Measurements from ENCODE around the gene PYHIN1. TPM values are rescaled to one million over a fixed set of nuclear protein-coding genes. Genes with fewer than 3 reads are reported as not detected.

PYHIN1 gene
- total RNA-seq, 1 experiment from 2014 or later, result 0.44 TPM

DNA sequence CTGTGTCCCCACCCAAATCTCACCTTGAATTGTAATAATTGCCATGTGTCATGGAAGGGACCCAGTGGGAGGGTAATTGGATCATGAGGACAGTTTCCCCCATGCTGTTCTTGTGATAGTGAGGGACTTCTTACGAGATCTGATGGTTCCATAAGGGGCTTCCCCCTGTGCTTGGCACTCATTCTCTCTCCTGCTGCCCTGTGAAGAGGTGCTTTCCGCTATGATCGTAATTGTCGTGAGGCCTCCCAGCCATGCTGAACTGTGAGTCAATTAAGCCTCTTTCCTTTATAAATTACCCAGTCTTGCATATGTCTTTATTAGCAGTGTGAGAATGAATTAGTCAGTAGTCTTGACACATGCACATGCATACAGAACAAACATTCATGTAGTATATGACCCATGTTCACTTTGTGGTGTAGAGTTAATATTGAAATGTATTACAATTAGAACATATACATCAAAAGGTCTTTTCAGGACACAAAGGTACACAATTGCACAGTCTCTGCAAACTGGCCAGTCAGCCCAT lies 61.5 kb downstream of the PYHIN1 start:
- TF ChIP-seq, protein P1, sequence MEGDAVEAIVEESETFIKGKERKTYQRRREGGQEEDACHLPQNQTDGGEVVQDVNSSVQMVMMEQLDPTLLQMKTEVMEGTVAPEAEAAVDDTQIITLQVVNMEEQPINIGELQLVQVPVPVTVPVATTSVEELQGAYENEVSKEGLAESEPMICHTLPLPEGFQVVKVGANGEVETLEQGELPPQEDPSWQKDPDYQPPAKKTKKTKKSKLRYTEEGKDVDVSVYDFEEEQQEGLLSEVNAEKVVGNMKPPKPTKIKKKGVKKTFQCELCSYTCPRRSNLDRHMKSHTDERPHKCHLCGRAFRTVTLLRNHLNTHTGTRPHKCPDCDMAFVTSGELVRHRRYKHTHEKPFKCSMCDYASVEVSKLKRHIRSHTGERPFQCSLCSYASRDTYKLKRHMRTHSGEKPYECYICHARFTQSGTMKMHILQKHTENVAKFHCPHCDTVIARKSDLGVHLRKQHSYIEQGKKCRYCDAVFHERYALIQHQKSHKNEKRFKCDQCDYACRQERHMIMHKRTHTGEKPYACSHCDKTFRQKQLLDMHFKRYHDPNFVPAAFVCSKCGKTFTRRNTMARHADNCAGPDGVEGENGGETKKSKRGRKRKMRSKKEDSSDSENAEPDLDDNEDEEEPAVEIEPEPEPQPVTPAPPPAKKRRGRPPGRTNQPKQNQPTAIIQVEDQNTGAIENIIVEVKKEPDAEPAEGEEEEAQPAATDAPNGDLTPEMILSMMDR (IDR thresholded peaks at IDR 0.05; ENCODE audit: unreplicated experiment), result no peak
- intact Hi-C loops (cut with micrococcal nuclease), result no loop called here
- no peak overlapping the region for H3K27ac Mint-ChIP-seq (ENCODE audit: low read depth, unreplicated experiment)
- no peaks in the 10 kb centered on the region for H3K36me3 Mint-ChIP-seq (ENCODE audit: insufficient read depth, unreplicated experiment)
- peaks cover 7% of the 10 kb centered on the region for H3K9me3 Mint-ChIP-seq (ENCODE audit: unreplicated experiment)
- DNase-seq (ENCODE audit: unreplicated experiment), result no peak
- peaks cover 25% of the 10 kb centered on the region for H3K27me3 Mint-ChIP-seq (ENCODE audit: insufficient read depth, unreplicated experiment)
- BruUV-seq (replicated peaks), result no TSS peak
- H3K4me3 Mint-ChIP-seq (ENCODE audit: unreplicated experiment), result no peak overlapping the region
- POLR2A ChIA-PET, result no interaction called here
- no peaks in the 10 kb centered on the region for H3K4me1 Mint-ChIP-seq (ENCODE audit: insufficient read depth, unreplicated experiment)
- CTCF ChIA-PET, result interaction anchor here (0.6 to 0.9 kb wide), 2 partner anchors 112 to 791 kb away, joined by 3 read pairs; no protein-coding TSS in a partner anchor

DNA sequence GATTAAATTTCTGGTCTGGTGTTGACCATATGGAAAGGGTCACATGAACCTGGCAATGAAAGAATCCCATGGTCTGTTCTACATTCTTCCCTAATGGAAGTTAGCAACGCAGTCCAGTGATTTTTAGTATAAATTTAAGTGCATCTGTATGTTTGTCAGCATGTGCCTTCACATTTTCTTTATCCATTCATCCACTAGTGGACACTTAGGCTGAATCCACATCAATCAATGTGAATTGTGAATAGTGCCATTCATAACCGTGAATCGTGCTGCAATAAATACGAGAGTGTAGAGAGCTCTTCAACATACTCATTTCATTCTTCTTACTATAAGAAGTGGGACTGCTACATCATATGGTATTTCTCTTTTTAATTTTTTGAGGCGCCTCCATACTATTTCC lies 65.6 kb downstream of the PYHIN1 start:
- H3K27me3 Mint-ChIP-seq (ENCODE audit: insufficient read depth, unreplicated experiment), result no peaks in the 10 kb centered on the region
- no TSS peak for BruUV-seq (replicated peaks)
- no peak overlapping the region for H3K4me3 Mint-ChIP-seq (ENCODE audit: unreplicated experiment)
- ChIA-PET POLR2A (no interaction called here), CTCF (interaction anchor here (0.5 to 2.7 kb wide), 8 partner anchors 39 to 793 kb away, joined by 3 to 32 read pairs (median 3); no protein-coding TSS in a partner anchor)
- H3K36me3 Mint-ChIP-seq (ENCODE audit: insufficient read depth, unreplicated experiment), result no peaks in the 10 kb centered on the region
- H3K27ac Mint-ChIP-seq (ENCODE audit: low read depth, unreplicated experiment), result no peak overlapping the region
- DNase-seq (ENCODE audit: unreplicated experiment), result no peak
- intact Hi-C loops (cut with micrococcal nuclease), result loop anchor here (5.0 kb wide), 1 partner anchor 470 kb away; no protein-coding TSS in a partner anchor
- H3K4me1 Mint-ChIP-seq (ENCODE audit: insufficient read depth, unreplicated experiment), result peaks cover 22% of the 10 kb centered on the region
- TF ChIP-seq, protein P1 (IDR thresholded peaks at IDR 0.05; ENCODE audit: unreplicated experiment), result no peak
- no peaks in the 10 kb centered on the region for H3K9me3 Mint-ChIP-seq (ENCODE audit: unreplicated experiment)

DNA sequence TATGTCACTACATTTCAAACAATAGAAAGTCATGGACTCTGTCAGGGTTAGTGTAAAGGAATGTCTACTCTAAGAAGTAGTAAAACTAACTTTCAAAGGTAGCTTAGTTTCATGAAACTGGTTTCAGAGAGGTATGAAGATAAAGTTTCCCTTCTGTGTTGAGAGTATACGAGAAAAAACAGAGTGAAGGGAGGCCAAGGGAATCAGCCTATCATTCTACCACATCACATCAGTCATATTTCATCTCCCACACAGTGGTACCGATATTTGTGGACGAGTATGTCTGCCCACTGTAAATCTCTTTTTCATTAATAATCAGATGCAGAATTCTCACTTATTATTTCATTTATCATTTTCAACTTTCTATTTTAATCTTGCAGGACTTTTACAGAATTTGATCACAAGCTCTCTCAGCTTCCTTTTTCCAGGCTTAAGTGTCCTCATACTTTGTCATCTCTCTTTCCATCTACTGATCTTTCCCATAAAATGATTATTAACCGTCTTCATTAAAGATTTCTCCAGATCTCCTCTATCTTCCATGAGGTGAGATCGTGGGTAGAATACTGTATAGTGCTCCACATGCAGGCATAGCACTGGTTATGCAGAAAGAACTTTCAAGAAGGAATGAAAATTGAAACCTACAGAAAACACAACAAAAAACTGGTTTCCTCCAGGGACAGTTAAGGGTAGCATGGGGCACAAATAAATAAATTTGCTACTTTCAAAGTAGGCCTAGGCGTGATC lies 66.9 kb downstream of the PYHIN1 start:
- ChIA-PET CTCF (interaction anchor here (0.5 to 2.7 kb wide), 43 partner anchors 9 to 899 kb away, joined by 3 to 32 read pairs (median 4); partner anchors contain the start of gene IFI16), POLR2A (interaction anchor here (0.6 to 1.3 kb wide), 6 partner anchors 8 to 848 kb away, joined by 3 to 4 read pairs (median 3); partner anchors contain the start of gene IFI16)
- H3K4me1 Mint-ChIP-seq (ENCODE audit: insufficient read depth, unreplicated experiment), result peaks cover 22% of the 10 kb centered on the region
- no TSS peak for BruUV-seq (replicated peaks)
- no peak for DNase-seq (ENCODE audit: unreplicated experiment)
- peak overlapping the region; percentile 63 for H3K27ac Mint-ChIP-seq (ENCODE audit: low read depth, unreplicated experiment)
- no peaks in the 10 kb centered on the region for H3K9me3 Mint-ChIP-seq (ENCODE audit: unreplicated experiment)
- intact Hi-C loops (cut with micrococcal nuclease), result loop anchor here (1.0 to 5.0 kb wide), 6 partner anchors 115 to 873 kb away; no protein-coding TSS in a partner anchor
- H3K27me3 Mint-ChIP-seq (ENCODE audit: insufficient read depth, unreplicated experiment), result no peaks in the 10 kb centered on the region
- peak overlapping the region; percentile 65 for H3K4me3 Mint-ChIP-seq (ENCODE audit: unreplicated experiment)
- TF ChIP-seq, protein P1 (IDR thresholded peaks at IDR 0.05; ENCODE audit: unreplicated experiment), result no peak
- no peaks in the 10 kb centered on the region for H3K36me3 Mint-ChIP-seq (ENCODE audit: insufficient read depth, unreplicated experiment)

DNA sequence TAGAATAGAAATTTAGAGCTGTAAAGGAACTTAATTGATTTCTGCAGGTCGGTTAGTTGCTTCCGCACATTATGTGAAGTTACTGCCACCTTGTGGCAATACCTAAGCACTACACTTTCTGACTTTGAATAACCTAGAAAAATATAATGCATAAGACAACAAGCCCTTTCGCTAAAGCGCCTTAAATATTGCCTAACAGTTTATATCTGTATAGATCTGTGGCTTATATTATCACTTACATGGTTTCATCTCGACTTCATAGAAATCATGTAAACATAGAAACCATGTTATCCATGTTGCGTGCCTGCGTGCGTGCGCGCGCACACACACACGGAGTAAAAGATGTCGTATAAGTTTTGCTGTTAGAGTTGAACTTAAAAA lies 67.4 kb downstream of the PYHIN1 start:
- Mint-ChIP-seq H3K4me1 (ENCODE audit: insufficient read depth, unreplicated experiment) (peaks cover 22% of the 10 kb centered on the region), H3K4me3 (ENCODE audit: unreplicated experiment) (peak overlapping the region; percentile 65), H3K9me3 (ENCODE audit: unreplicated experiment) (no peaks in the 10 kb centered on the region), H3K27ac (ENCODE audit: low read depth, unreplicated experiment) (peak overlapping the region; percentile 63), H3K27me3 (ENCODE audit: insufficient read depth, unreplicated experiment) (no peaks in the 10 kb centered on the region), H3K36me3 (ENCODE audit: insufficient read depth, unreplicated experiment) (no peaks in the 10 kb centered on the region)
- DNase-seq (ENCODE audit: unreplicated experiment), result peak; percentile 81
- intact Hi-C loops (cut with micrococcal nuclease), result loop anchor here (1.0 to 5.0 kb wide), 7 partner anchors 116 to 1029 kb away; no protein-coding TSS in a partner anchor
- BruUV-seq (replicated peaks), result no TSS peak
- POLR2A ChIA-PET, result interaction anchor here (0.6 to 1.3 kb wide), 6 partner anchors 9 to 849 kb away, joined by 3 to 4 read pairs (median 3); partner anchors contain the start of gene IFI16
- CTCF ChIA-PET, result interaction anchor here (0.5 to 2.7 kb wide), 31 partner anchors 10 to 874 kb away, joined by 3 to 32 read pairs (median 4); partner anchors contain the start of gene IFI16
- TF ChIP-seq, protein P1 (IDR thresholded peaks at IDR 0.05; ENCODE audit: unreplicated experiment), result peak; percentile 95

All from MCF 10A (cell line).